ENCODE measurements around the gene MFAP2.

DNA sequence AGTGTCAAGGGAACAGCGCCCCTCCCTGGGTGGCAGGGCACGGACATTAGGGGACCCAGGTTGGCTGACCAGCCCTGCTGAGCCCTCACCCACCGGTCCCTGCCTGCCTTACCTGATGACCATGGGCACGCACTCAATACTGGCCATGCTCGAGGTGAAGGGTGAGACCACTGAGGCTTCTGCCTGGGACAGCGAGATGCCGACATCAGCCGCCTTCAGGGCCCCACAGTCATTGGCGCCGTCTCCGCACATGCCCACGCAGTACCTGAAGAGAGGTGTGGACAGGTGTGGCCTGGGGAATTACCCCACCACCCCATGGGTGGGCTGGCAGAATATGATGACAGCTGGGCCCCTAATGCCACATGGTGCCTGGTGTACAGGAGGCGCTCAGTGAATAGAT lies 7.8 kb upstream of the MFAP2 start:
- TF ChIP-seq, protein P1, sequence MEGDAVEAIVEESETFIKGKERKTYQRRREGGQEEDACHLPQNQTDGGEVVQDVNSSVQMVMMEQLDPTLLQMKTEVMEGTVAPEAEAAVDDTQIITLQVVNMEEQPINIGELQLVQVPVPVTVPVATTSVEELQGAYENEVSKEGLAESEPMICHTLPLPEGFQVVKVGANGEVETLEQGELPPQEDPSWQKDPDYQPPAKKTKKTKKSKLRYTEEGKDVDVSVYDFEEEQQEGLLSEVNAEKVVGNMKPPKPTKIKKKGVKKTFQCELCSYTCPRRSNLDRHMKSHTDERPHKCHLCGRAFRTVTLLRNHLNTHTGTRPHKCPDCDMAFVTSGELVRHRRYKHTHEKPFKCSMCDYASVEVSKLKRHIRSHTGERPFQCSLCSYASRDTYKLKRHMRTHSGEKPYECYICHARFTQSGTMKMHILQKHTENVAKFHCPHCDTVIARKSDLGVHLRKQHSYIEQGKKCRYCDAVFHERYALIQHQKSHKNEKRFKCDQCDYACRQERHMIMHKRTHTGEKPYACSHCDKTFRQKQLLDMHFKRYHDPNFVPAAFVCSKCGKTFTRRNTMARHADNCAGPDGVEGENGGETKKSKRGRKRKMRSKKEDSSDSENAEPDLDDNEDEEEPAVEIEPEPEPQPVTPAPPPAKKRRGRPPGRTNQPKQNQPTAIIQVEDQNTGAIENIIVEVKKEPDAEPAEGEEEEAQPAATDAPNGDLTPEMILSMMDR (IDR thresholded peaks at IDR 0.05): no peak
- TF ChIP-seq POLR2AphosphoS5 (IDR thresholded peaks at IDR 0.05; ENCODE audit: low read depth, low read length) (no peak), SIN3A (IDR thresholded peaks at IDR 0.05; ENCODE audit: borderline replicate concordance, insufficient read depth, low read depth, low read length) (no peak)
